Right kidney (tissue), 1 donor: ENCODE measurements around the gene NAALADL2.
"Not testable (repeated sequence)": the region's sequence is repeated elsewhere in the genome, so short reads cannot be mapped to it uniquely, and the experiment has no call there.

ENCODE experiments used
- DNase-seq: peaks from one replicate; pipeline ENCODE4 v3.0.0-alpha.2; 2016

Gene NAALADL2

DNA sequence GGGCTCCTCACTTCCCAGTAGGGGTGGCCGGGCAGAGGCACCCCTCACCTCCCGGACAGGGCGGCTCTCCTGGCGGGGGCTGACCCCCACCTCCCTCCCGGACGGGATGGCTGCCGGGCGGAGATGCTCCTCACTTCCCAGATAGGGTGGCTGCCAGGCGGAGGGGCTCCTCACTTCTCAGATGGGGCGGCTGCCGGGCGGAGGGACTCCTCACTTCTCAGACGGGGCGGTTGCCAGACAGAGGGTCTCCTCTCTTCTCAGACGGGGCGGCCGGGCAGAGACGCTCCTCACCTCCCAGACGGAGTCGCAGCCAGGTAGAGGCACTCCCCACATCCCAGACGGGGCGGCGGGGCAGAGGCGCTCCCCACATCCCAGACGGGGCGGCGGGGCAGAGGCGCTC is 273.6 kb downstream of the NAALADL2 start:
- not testable (repeated sequence) for DNase-seq

DNA sequence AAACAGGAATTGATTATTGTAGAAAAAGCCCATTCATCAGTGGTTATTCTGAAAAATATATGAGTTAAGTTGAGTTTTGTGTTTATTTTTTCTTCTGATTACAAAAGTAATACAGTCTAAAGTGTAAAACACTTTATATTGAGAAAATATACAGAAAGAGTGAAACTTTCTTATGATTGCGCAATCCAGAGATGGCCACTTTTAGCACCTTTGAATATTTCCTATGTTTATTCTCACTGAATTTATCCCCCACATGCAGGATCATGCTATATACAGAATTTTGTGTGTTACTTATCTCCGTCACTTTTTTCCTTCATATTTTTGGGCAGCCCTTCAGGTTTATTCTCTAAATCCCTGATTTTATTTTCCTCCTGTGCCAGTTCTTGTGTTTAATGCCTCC is 285.2 kb downstream of the NAALADL2 start:
- no peak for DNase-seq

DNA sequence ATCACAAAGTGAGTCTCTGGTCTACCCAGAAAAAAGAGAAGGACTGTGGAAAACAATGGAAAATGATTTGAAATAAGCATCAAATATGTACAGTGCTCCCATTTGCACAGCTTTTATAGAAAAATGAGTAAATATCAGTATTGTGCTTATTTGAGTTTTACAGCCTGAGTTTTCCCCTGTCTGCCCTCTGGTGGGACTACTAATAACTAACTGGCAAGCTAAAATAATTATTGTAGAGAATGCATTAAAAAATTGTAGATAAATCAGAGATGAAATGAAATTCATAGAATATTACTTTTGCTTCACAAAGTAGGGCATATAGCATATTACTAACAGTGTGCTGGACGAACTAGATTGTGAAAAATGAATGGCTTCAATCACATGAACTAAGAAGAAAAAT is 287.1 kb downstream of the NAALADL2 start:
- no peak for DNase-seq

DNA sequence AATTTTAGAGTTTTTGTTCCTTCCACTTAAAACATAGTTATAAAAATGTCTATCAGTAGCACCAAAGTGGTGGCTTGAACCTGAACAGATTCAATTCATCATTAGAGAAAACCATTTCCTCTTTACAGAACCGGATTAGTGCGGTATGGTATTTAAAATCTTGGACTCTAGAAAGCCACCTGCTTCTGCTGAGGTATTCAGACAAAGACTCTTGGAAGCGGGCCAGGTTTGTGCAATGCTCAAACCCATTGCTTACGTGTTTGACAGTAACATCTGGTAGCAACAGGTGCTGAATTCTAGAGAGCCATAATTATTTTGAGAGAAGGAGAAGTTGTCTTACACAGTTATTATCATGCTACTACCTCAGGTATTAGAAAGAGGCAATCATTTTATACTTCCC is 290.5 kb downstream of the NAALADL2 start:
- DNase-seq, result no peak

DNA sequence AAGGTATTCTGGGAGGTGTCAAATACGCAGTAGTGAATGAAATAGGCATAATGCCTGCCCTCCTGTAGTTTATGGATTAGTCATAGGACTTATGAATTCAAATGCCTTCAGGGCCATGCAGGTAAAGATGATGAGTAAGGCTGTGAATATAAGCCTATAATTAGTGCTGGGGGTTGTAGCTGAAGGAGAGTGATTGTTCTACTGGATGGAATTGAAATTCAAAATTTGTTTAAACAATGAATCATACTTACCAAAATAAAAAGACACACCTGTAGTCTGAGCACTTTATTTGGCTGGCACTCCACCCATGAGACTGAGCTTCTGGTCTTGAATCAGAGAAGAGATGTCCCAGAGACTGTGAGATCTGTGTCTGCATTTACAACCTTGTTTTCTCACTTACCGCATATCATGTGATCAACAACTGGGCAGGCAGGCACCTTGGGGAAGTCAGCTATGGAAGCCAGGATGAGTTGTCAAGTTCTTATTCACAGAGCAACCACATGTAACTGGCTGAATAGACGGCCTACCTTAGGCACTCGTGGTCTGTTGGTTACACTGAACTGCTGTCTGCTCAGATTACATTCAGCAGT is 291.8 kb downstream of the NAALADL2 start:
- DNase-seq, result no peak

DNA sequence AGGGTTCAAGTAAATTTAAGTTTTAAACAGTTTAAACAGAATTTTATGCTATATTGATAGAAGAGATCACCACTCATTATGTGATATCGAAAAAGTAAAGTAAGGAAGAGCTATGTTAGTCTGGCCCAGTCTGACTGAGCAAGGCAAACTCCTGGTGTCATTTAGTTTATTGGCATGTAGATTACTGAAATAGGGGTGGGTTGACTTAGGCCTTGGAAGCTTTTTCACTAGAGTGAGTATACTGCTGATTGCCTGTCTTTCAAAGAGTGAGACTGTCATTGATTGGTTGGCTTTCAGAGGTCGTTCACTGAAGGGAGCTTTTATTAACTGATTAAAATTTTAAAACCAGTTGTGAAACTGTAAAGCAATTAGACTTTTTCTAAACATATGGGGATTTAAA is 294.5 kb downstream of the NAALADL2 start:
- DNase-seq, result no peak

DNA sequence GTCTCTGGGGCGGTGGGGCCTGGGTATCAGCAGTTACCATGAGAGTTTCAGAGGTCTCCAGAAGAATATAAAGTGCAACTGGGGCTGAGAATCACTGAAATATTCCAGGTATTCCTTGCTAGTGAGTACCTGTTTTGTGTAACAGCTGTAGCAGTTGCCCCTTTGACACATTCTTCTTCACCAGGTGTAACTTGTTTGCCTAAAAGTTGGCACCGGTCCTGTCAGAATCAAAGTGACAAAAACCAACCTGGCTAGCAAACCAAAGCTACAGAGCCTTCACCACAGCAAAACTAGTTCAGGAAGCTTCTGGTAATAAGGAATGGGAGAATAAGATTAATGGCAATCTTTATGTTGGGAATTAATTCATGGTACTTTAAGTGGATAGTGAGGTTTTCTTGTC is 296.0 kb downstream of the NAALADL2 start:
- no peak for DNase-seq

DNA sequence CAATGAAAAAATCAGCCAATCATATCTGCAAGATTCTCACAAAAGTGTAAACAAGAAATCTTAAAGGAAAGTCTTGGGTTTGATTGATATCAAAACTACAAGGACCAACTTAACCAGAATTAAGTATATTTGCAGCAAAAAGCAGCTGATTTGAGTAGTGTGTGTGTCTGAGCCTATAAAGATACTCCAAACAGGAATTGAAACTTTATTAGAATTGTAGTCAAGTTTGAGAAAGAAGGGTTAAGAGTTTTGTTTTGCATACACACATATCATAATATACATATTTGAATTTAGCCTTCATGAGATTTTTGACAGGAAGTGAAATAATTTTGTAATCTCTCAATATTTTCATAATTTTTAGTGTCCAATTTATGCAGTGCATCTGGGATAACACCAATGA is 300.1 kb downstream of the NAALADL2 start:
- no peak for DNase-seq

DNA sequence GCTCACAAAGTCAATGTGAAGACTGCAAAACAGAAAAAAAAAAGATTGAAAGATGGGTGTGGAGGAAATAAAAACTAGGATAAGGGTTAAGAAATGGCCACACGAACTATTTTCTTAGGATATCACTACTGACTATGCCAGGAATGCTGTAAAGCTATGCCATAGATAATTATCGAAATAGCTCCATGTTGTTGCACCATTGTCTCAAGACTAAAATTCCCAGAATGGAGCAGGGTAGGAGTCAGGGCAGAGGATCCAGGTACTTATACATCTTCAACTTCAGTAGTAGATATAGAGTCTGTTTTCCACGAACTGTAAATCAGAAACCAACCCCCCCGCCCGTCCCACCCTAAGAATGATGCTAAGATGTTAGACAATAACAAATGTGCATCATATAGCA is 302.2 kb downstream of the NAALADL2 start:
- no peak for DNase-seq

DNA sequence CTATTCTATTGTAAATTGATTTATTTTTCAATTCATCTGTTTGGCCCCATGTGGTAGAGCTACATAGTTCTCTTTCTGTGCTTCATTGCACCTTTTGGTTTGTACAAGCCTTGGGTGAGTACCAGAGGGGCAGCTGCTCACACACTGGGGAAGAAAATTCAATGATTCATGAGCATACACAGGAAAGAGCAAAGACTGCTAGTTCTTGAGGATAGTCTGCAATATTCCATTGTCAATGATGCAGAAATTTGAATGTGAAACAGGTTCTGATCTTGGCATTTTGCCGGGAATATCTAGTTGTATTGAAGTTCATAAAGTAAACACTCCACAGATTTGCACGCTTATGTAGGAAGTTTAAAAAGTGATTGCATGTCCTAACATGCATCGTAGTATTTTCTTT is 304.6 kb downstream of the NAALADL2 start:
- DNase-seq, result no peak

DNA sequence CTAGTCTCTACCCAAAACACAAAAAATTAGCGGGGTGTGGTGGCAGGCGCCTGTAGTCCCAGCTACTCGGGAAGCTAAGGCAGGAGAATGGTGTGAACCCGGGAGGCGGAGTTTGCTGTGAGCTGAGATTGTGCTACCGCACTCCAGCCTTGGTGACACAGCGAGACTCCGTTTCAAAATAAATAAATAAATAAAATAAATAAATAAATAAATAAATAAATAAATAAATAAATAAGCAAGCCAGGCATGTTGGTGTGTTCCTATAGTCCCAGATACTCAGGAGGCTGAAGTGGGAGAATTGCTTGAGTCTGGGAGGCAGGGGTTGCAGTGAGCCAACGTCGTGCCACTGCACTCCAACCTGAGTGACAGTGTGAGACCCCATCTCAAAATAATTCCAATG is 314.0 kb downstream of the NAALADL2 start:
- not testable (repeated sequence) for DNase-seq

DNA sequence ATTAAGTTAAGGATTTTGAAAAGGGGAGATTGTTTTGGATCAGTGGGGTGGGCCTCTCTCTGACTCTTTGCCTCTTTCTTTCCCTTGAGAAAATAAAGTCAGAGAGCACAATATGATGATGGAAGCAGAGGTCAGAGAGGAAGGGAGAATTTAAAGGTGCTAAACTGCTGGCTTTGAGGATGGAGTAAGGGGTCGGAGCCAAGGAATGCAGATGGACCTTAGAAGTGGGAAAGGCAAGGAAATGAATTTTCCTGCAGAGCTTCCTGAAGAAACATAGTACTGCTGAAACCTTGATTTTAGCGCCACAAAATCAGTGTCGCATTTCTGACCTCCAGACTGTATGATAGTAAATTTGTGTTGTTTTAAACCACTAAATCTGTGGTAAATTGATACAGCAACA is 317.4 kb downstream of the NAALADL2 start:
- no peak for DNase-seq

DNA sequence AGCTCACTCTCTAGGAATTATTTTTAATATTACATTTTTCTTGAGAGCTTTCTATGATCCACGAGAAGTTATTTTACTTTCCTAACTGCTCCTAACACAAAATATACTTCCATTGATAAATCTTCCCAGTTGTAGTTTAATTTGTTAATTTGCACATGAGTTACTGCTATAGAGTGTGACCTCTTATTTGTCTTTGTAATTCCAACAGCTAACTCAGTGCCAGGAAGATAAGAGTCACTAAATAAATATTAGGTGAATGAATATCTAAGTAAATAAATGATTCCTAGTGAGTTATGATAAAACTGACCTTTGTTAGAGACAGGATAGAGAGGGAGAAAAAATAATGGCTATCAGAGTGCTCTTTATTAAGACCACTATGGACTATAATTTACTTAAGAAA is 319.9 kb downstream of the NAALADL2 start:
- DNase-seq, result no peak

DNA sequence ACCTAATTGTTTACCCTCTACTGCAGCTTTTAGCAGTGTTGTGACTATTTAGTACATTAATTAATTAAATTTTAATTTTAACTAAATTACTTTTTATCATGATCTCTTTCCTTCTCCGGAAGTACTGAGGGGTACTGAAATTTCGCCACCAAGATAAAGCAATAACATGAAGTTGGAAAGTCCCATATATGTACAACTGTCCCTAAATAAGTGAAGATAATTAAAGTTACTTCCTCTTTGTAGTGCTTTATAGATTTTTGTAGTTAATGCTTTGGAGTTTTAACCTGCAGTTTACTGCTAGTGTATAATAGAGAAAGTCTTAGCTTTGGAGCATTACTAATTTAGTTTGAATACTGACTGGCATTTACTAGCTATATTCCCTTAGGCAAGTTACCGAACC is 325.3 kb downstream of the NAALADL2 start:
- DNase-seq, result no peak

DNA sequence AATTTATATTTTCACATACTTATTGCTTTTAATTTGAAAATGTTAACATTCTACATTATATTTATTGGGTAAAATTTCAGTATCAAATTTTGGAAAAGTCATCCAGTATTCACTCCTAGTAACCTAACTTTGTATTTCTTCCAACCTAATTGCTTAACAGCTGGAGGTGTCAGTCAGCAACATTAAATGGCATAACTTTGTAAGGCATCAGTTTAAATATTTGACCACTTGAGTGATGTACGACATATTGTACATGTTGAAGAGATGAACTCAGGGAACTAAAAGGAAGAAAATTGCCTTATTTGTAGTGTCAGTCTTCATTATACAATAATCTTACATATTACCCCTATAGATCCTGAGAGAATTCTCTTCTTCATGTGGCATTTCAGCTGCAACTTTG is 326.8 kb downstream of the NAALADL2 start:
- DNase-seq, result no peak

DNA sequence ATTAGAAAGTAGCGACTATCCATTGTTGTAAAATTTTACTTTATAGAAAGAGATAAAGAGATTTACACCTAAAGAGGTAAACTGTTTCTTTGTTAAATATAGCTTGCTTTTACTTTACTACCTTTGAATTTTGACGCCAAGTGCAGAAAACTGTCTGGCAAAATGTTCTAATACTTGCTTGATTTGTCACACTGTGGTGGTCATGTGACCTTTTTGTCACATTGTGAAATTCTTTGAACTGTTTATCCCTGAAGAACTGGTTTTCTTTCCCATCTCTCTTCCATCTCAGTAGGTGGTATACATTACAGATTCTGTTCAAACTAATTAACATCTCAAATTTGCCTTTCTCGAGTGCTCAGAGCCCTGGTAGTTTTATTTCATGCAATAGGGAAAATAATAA is 327.4 kb downstream of the NAALADL2 start:
- no peak for DNase-seq

DNA sequence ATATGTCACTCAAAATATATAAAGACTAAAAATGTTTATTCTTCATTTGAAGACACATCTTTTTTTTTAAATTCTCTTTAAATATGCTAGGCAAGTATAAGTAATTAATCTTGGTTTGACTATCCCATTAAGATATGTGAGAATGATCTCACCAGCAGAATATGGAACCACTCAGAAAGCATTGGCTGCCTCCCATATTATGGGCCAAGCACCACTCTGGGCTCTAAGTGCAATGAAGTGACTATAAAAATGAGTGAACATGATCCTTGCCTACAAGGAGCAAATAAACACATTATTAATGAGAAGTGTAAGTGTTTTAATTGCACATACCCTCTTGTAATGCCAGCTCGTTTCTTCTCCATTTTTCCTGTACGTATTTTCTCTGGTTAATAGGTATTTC is 328.5 kb downstream of the NAALADL2 start:
- DNase-seq, result no peak

DNA sequence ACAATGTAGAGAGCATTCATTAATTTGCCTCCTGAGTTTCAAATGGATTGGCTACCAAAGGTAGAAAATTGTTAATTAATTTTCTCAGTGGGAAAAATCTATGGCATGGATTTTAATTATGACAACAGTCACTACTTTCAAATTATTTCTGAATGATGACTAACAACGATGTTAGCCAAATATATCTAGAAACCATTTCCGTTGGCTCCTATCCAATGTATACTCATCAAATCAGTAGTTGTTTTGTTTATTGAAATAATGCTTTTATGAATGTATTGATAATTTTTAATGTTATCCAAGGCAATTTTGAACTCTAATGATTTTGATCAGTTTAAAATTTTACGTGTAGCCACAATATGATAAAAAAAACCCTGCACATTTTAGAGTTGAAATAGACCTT is 333.4 kb downstream of the NAALADL2 start:
- no peak for DNase-seq

DNA sequence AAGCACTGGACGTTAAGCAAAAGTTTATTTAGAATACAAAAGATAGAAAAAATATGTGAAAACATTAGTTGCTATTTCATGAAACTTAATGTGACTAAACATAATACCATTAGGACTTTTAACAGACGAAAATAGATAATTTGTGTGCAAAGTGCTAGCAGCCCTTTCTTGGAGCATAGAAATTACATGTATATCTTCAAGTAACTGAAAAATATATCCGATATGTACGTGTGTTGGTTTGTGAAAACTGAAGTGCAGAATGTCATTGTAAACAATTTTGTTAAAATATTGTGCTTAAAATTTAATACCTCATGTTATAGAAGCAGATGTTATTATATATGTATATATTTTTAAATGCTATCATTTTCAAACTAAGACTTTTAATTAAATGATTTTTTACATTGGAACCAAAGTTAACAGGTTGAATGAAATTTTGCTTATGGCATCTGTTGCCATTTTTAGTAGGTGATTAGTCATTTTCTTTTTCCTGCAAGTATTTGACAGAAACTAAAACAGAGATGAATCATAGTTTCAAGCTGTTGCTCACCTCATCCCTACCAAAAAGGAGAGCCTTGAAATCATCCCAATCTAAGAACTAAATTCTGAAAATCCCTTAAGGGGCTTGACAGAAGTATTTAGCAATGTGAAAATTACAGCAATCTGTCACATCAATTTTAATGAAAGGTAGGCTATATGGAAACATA is 334.8 kb downstream of the NAALADL2 start:
- DNase-seq, result no peak

DNA sequence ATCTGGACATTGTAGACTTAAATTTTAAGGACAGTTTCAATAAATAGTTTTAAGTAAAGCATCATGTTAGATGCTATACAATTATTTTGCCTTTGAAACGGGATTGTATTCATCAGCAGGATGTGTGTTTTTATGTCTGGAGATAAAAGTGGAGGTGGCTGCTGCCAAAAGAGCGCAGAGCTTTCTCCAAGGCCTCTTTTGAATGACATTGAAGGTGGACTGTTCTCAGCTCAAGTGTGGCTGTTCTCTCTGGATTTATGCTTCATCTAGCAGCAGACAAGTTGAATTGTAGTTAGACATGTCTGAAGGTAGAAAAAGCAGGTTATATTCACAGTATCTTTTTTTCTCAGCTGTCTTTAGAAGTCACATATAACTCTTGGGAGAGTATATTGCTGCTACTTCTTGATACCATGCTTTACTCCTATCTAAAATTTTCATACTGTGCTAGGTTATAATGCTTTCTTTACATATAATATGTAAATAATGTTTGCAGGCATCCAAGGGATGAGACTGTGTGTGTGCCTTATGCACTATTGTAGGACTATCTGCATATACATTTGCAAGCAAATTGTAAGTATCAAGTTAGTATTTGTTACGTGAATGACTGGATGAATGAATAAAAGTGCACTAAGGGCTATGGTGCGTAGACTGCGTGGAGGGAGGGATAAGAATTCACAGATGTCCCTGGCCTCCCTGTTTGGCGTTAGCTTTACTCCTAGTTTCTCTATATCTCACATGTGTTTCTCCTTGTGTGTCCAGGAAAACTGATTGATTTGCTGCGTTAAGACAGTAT is 340.1 kb downstream of the NAALADL2 start:
- no peak for DNase-seq

DNA sequence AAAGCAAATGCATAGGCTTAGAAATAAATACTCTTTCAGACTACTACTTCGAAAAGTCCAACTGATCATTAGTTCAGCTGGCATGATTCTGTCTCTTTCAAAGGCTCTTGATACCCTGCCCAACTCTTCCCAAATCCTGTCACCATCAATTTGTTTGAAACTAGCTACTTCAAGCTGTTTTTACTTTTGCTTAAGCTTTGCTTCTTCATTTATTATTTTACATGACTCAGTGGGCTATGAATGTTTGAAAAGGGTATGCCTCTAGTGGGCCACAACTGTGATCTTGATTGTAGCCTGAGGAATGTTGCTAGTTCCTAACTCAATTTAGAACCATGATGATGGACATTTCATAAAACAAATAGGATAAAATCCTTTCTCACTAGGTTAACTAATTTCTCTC is 340.8 kb downstream of the NAALADL2 start:
- DNase-seq, result no peak

DNA sequence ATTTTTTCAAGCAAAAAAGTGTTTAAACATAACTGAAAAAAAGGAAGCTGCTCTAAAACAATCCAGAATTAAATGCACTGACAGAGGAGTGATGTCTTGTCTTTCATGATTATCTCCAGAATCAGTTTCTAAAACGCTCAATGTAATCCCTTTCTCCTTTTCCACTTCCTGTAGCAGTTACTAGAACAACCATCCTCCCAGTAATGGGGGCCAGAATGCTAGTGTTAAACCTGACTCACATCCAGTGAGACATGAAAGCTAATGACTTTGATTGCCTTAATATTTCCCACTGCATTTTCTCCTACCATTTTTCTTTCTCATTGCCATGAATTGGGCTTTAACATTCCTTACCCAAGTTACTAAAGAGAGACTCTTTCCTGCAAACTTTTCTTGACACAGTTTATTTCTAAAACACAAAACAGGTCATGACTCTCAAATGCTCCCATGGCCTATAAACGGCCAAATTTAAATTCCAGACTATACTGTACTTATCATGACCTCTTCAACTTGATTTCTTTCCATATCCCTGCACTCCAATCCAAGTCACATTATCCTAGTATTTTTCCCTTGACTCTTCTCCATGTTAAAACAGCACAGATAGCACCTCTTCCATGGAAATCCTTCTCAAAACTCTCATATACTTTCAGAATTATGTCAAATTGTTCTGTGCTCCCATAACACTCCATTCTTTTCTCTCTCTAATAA is 341.4 kb downstream of the NAALADL2 start:
- DNase-seq, result no peak

DNA sequence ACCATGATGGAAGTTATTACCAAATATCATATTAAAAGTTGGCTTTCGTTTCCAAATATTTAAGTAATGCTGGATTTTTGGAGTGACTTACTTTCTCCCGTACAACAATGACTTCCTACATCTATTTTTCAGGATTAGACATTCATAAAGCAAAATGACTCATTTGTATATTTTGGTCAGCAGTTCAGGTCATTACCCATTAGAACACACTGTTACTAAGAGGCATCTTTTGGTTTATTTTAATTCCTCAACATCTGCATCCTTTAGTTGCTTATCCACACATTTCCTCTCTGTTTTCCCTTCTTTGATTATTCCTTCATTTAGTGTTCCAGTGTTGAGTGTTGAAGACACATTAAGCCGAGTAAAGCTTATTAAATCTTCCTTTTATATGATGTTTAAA is 348.2 kb downstream of the NAALADL2 start:
- no peak for DNase-seq
